DOHH2 (cell line): ENCODE data around the gene RGCC.

Source experiments
- H3F3A ChIP-seq: fragments of 200-600 bp; sonication (generic), shearing (Covaris generic); 2 replicates; pipeline ENCODE4 v1.6.0; 2016; ENCODE audit warnings: antibody characterized with exemption, mild to moderate bottlenecking; ENCODE audit not compliant: control insufficient read depth, insufficient read depth
- H3K27ac ChIP-seq: fragments of 200-600 bp; sonication (generic); 2 replicates; pipeline ENCODE4 v1.5.1; 2014; ENCODE audit warnings: low read depth, mild to moderate bottlenecking, low read length, moderate library complexity
- H3K27me3 ChIP-seq: fragments of 200-600 bp; sonication (generic); 2 replicates; pipeline ENCODE4 v1.6.1; 2014; ENCODE audit warnings: mild to moderate bottlenecking, low read length, mixed read lengths; ENCODE audit not compliant: control insufficient read depth
- H3K36me3 ChIP-seq: fragments of 200-600 bp; sonication (generic); 2 replicates; pipeline ENCODE4 v1.6.1; 2014; ENCODE audit warnings: mild to moderate bottlenecking, low read length, moderate library complexity, mixed read lengths; ENCODE audit not compliant: control insufficient read depth
- H3K4me1 ChIP-seq: fragments of 200-600 bp; sonication (generic); 2 replicates; pipeline ENCODE4 v1.6.1; 2014; ENCODE audit warnings: mild to moderate bottlenecking, low read length, mixed read lengths; ENCODE audit not compliant: control insufficient read depth
- H3K4me2 ChIP-seq: fragments of 200-600 bp; sonication (generic); 2 replicates; pipeline ENCODE4 v1.6.0; 2014; ENCODE audit warnings: mild to moderate bottlenecking, low read length, moderate library complexity
- H3K4me3 ChIP-seq: fragments of 200-600 bp; sonication (generic); 2 replicates; pipeline ENCODE4 v1.5.1; 2014; ENCODE audit warnings: mild to moderate bottlenecking, low read length, mixed read lengths
- H3K79me2 ChIP-seq: fragments of 200-600 bp; sonication (generic); 2 replicates; pipeline ENCODE4 v1.6.1; 2014; ENCODE audit warnings: mild to moderate bottlenecking, low read length, mixed read lengths; ENCODE audit not compliant: control insufficient read depth
- H3K9me2 ChIP-seq: fragments of 200-600 bp; sonication (generic); replicated peaks from 2 replicates; pipeline ENCODE4 v1.6.1; 2014; ENCODE audit warnings: mild to moderate bottlenecking, low read length, mixed read lengths; ENCODE audit not compliant: control insufficient read depth
- H3K9me3 ChIP-seq: fragments of 200-600 bp; sonication (generic); 2 replicates; pipeline ENCODE4 v1.6.1; 2014; ENCODE audit warnings: antibody characterized with exemption, low read length, mixed read lengths; ENCODE audit not compliant: control insufficient read depth, insufficient read depth
- H4K20me1 ChIP-seq: fragments of 200-600 bp; sonication (generic); 2 replicates; pipeline ENCODE4 v1.6.0; 2014; ENCODE audit warnings: low read depth, mild to moderate bottlenecking, antibody characterized with exemption, low read length, moderate library complexity; ENCODE audit not compliant: control insufficient read depth, insufficient read depth
- CTCF ChIP-seq: fragments of 200-600 bp; sonication (generic); IDR thresholded peaks from one replicate; pipeline ENCODE4 v1.5.1; 2014; ENCODE audit warnings: antibody characterized with exemption, mild to moderate bottlenecking, low read depth, low read length; ENCODE audit not compliant: poor library complexity, severe bottlenecking
- EZH2phosphoT487 ChIP-seq: fragments of 200-600 bp; sonication (generic); IDR thresholded peaks from 2 replicates; pipeline ENCODE4 v1.6.1; 2017; ENCODE audit warnings: borderline replicate concordance, mild to moderate bottlenecking, antibody characterized with exemption, low read length, moderate library complexity, mixed read lengths

RGCC gene

GRCh38 chr13:41453620-41454019 lies 3.7 kb upstream of the RGCC start:
- Histone ChIP-seq H3K36me3 (peaks cover 11% of the 10 kb centered on the region), H3K4me1 (peaks cover 8% of the 10 kb centered on the region), H3K27ac (no peak overlapping the region), H3K4me2 (no peak overlapping the region), H3K9me3 (no peaks in the 10 kb centered on the region), H3K27me3 (peaks cover 18% of the 10 kb centered on the region), H3K79me2 (peaks cover 12% of the 10 kb centered on the region), H3K4me3 (no peak overlapping the region), H4K20me1 (no peaks in the 10 kb centered on the region), H3F3A (no peaks in the 10 kb centered on the region), H3K9me2 (no peaks in the 10 kb centered on the region)
- TF ChIP-seq CTCF (no peak), EZH2phosphoT487 (no peak)

GRCh38 chr13:41454170-41454569 lies 3.2 kb upstream of the RGCC start:
- Histone ChIP-seq H3K9me3 (no peaks in the 10 kb centered on the region), H4K20me1 (no peaks in the 10 kb centered on the region), H3K9me2 (no peaks in the 10 kb centered on the region), H3K4me2 (no peak overlapping the region), H3K4me3 (no peak overlapping the region), H3K27ac (no peak overlapping the region), H3F3A (peaks cover under 1% of the 10 kb centered on the region), H3K4me1 (peaks cover 13% of the 10 kb centered on the region), H3K27me3 (peaks cover 18% of the 10 kb centered on the region), H3K36me3 (peaks cover 17% of the 10 kb centered on the region), H3K79me2 (peaks cover 17% of the 10 kb centered on the region)
- TF ChIP-seq CTCF = no peak

GRCh38 chr13:41455725-41456419 lies 1.5 kb upstream of the RGCC start:
- peaks cover 17% of the 10 kb centered on the region for H3F3A ChIP-seq
- H3K79me2 ChIP-seq = peaks cover 33% of the 10 kb centered on the region
- no peak overlapping the region for H3K27ac ChIP-seq
- H3K27me3 ChIP-seq = peaks cover 18% of the 10 kb centered on the region
- no peaks in the 10 kb centered on the region for H3K9me2 ChIP-seq
- H3K4me2 ChIP-seq = no peak overlapping the region
- no peaks in the 10 kb centered on the region for H3K9me3 ChIP-seq
- H3K36me3 ChIP-seq = peaks cover 34% of the 10 kb centered on the region
- peaks cover 30% of the 10 kb centered on the region for H3K4me1 ChIP-seq
- TF ChIP-seq EZH2phosphoT487 (no peak), CTCF (no peak)
- no peak overlapping the region for H3K4me3 ChIP-seq
- no peaks in the 10 kb centered on the region for H4K20me1 ChIP-seq
